Measurements from ENCODE around the gene TRAM2. TPM values are rescaled to one million over a fixed set of nuclear protein-coding genes. Genes with fewer than 3 reads are reported as not detected.
A peak's percentile ranks its signal among the peaks of the same experiment; 100 is the strongest.

The TRAM2 gene
- total RNA-seq, 1 donor from 2014 or later: 16.2 TPM

GRCh38 chr6:52522655-52523054 lies 54.2 kb downstream of the TRAM2 start:
- Mint-ChIP-seq H3K4me3 (ENCODE audit: unreplicated experiment) (peak overlapping the region; percentile 26), H3K9me3 (ENCODE audit: unreplicated experiment) (peaks cover 2% of the 10 kb centered on the region), H3K27me3 (ENCODE audit: unreplicated experiment) (peaks cover 6% of the 10 kb centered on the region), H3K27ac (ENCODE audit: unreplicated experiment) (peak overlapping the region; percentile 95), H3K4me1 (ENCODE audit: low read depth, unreplicated experiment) (peaks cover 31% of the 10 kb centered on the region), H3K36me3 (ENCODE audit: unreplicated experiment) (no peaks in the 10 kb centered on the region)
- TF ChIP-seq CTCF (IDR thresholded peaks at IDR 0.05; ENCODE audit: partially characterized antibody, unreplicated experiment): no peak
- no peak for DNase-seq

- Mint-ChIP-seq H3K9me3 (ENCODE audit: unreplicated experiment) (peaks cover 2% of the 10 kb centered on the region), H3K4me3 (ENCODE audit: unreplicated experiment) (peak overlapping the region; percentile 18), H3K27ac (ENCODE audit: unreplicated experiment) (peak overlapping the region; percentile 95), H3K36me3 (ENCODE audit: unreplicated experiment) (no peaks in the 10 kb centered on the region), H3K4me1 (ENCODE audit: low read depth, unreplicated experiment) (peaks cover 32% of the 10 kb centered on the region), H3K27me3 (ENCODE audit: unreplicated experiment) (peaks cover 6% of the 10 kb centered on the region)
- DNase-seq: no peak
- no peak for TF ChIP-seq CTCF (IDR thresholded peaks at IDR 0.05; ENCODE audit: partially characterized antibody, unreplicated experiment)
Measured at GRCh38 chr6:52522151-52522626, 54.7 kb downstream of the TRAM2 start.

GRCh38 chr6:52519618-52520017 lies 57.2 kb downstream of the TRAM2 start:
- peaks cover 6% of the 10 kb centered on the region for H3K27me3 Mint-ChIP-seq (ENCODE audit: unreplicated experiment)

GRCh38 chr6:52518279-52518945 lies 58.4 kb downstream of the TRAM2 start:
- H3K36me3 Mint-ChIP-seq (ENCODE audit: unreplicated experiment): no peaks in the 10 kb centered on the region
- peaks cover 6% of the 10 kb centered on the region for H3K27me3 Mint-ChIP-seq (ENCODE audit: unreplicated experiment)
- H3K27ac Mint-ChIP-seq (ENCODE audit: unreplicated experiment): peak overlapping the region; percentile 90
- peaks cover 41% of the 10 kb centered on the region for H3K4me1 Mint-ChIP-seq (ENCODE audit: low read depth, unreplicated experiment)
- no peak for TF ChIP-seq CTCF (IDR thresholded peaks at IDR 0.05; ENCODE audit: partially characterized antibody, unreplicated experiment)
- peak overlapping the region; percentile 44 for H3K4me3 Mint-ChIP-seq (ENCODE audit: unreplicated experiment)
- peaks cover 2% of the 10 kb centered on the region for H3K9me3 Mint-ChIP-seq (ENCODE audit: unreplicated experiment)
- DNase-seq: no peak

More at GRCh38 chr6:52519618-52520017, 57.2 kb downstream of the TRAM2 start:
- Mint-ChIP-seq H3K4me3 (ENCODE audit: unreplicated experiment) (no peak overlapping the region), H3K27ac (ENCODE audit: unreplicated experiment) (no peak overlapping the region), H3K4me1 (ENCODE audit: low read depth, unreplicated experiment) (peaks cover 32% of the 10 kb centered on the region), H3K9me3 (ENCODE audit: unreplicated experiment) (peaks cover 2% of the 10 kb centered on the region), H3K36me3 (ENCODE audit: unreplicated experiment) (no peaks in the 10 kb centered on the region)
- no peak for DNase-seq
- TF ChIP-seq CTCF (IDR thresholded peaks at IDR 0.05; ENCODE audit: partially characterized antibody, unreplicated experiment): no peak

GRCh38 chr6:52517502-52518278 lies 59.2 kb downstream of the TRAM2 start:
- Mint-ChIP-seq H3K4me3 (ENCODE audit: unreplicated experiment) (peak overlapping the region; percentile 44), H3K4me1 (ENCODE audit: low read depth, unreplicated experiment) (peaks cover 40% of the 10 kb centered on the region), H3K27ac (ENCODE audit: unreplicated experiment) (peak overlapping the region; percentile 90), H3K36me3 (ENCODE audit: unreplicated experiment) (no peaks in the 10 kb centered on the region), H3K9me3 (ENCODE audit: unreplicated experiment) (no peaks in the 10 kb centered on the region), H3K27me3 (ENCODE audit: unreplicated experiment) (peaks cover 6% of the 10 kb centered on the region)
- DNase-seq: peak; percentile 56
- TF ChIP-seq CTCF (IDR thresholded peaks at IDR 0.05; ENCODE audit: partially characterized antibody, unreplicated experiment): no peak
